ENCODE measurements around the gene KCNJ6. TPM values are rescaled to one million over a fixed set of nuclear protein-coding genes. Genes with fewer than 3 reads are reported as not detected.
"Not testable (repeated sequence)": the region's sequence is repeated elsewhere in the genome, so short reads cannot be mapped to it uniquely, and the experiment has no call there.

KCNJ6 gene
- total RNA-seq, 2 experiments from 2014 or later = not detected

- DNase-seq = no peak
- Mint-ChIP-seq H3K36me3 (no peaks in the 10 kb centered on the region), H3K27ac (no peak overlapping the region), H3K9me3 (ENCODE audit: low read depth) (no peaks in the 10 kb centered on the region), H3K27me3 (peaks cover 3% of the 10 kb centered on the region), H3K4me3 (no peak overlapping the region), H3K4me1 (no peaks in the 10 kb centered on the region)
- no peak for ATAC-seq
- CTCF ChIA-PET = no interaction called here
These were observed 322.4 kb downstream of the KCNJ6 start for GRCh38 chr21:37593740-37594471.

DNA sequence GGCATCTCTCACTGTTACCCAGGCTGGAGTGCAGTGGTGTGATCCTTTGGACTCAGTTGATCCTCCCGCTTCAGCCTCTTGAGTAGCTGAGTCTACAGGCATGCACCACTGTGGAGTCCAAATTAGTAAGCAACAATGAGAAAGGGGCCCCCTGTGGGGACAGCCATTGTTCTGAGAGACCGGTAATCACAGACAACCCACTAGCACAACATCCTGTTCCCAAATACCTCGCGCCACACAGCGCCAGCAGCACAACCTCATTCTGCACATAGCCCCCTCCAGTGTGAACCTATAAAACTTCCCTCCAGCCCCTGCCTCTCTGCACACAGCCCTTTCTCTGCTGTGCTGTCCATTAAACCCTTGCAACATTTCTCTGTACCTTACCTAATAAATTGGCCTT lies 323.2 kb downstream of the KCNJ6 start:
- no peak for ATAC-seq
- peaks cover 3% of the 10 kb centered on the region for H3K27me3 Mint-ChIP-seq
- CTCF ChIA-PET = no interaction called here

GRCh38 chr21:37592496-37592895 lies 323.8 kb downstream of the KCNJ6 start:
- Mint-ChIP-seq H3K4me3 (no peak overlapping the region), H3K9me3 (ENCODE audit: low read depth) (no peaks in the 10 kb centered on the region), H3K36me3 (no peaks in the 10 kb centered on the region), H3K27ac (no peak overlapping the region), H3K27me3 (peaks cover 3% of the 10 kb centered on the region), H3K4me1 (no peaks in the 10 kb centered on the region)
- ATAC-seq = no peak
- peak; percentile 5 for DNase-seq
- CTCF ChIA-PET = no interaction called here

More for the DNA sequence above, 323.2 kb downstream of the KCNJ6 start:
- Mint-ChIP-seq H3K27ac (no peak overlapping the region), H3K4me3 (no peak overlapping the region), H3K36me3 (no peaks in the 10 kb centered on the region), H3K4me1 (no peaks in the 10 kb centered on the region), H3K9me3 (ENCODE audit: low read depth) (no peaks in the 10 kb centered on the region)
- no peak for DNase-seq

DNA sequence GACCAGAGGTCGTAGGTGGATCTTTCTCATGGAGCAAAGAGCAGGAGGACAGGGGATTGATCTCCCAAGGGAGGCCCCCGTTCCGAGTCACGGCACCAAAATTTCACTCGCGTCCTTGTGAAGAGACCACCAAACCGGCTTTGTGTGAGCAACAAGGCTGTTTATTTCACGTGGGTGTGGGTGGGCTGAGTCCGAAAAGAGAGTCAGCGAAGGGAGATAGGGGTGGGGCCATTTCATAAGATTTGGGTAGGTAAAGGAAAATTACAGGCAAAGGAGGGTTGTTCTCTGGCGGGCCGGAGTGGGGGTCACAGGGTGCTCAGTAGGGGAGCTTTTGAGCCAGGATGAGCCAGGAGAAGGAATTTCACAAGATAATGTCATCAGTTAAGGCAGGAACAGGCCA lies 324.3 kb downstream of the KCNJ6 start:
- H3K9me3 Mint-ChIP-seq (ENCODE audit: low read depth); H3K4me3 Mint-ChIP-seq; ATAC-seq; CTCF ChIA-PET; H3K27ac Mint-ChIP-seq; H3K27me3 Mint-ChIP-seq; H3K36me3 Mint-ChIP-seq; DNase-seq; H3K4me1 Mint-ChIP-seq: not testable (repeated sequence)

- H3K4me3 Mint-ChIP-seq; H3K4me1 Mint-ChIP-seq; CTCF ChIA-PET; H3K9me3 Mint-ChIP-seq (ENCODE audit: low read depth); H3K36me3 Mint-ChIP-seq; DNase-seq; H3K27ac Mint-ChIP-seq; H3K27me3 Mint-ChIP-seq; ATAC-seq: not testable (repeated sequence)
These were observed 325.4 kb downstream of the KCNJ6 start for GRCh38 chr21:37590836-37591235.

DNA sequence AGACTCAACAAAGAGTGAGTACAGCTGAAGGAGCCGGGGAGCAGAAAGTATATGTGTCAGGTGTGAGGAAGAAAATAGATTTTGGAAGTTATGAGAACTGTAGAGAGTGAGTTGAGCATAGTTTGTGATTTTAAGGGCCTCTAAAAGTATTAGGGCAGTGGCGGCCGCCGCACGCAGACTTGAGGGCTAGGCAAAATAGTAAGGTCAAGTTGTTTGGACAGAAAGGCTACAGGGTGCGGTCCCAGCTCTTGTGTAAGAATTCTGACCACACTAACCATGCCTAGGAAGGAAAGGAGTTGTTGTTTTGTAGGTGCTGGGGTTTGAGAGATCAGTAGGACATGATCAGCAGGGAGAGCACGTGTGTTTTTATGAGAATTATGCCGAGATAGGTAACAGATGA lies 327.6 kb downstream of the KCNJ6 start:
- H3K27ac Mint-ChIP-seq; DNase-seq; H3K36me3 Mint-ChIP-seq; H3K9me3 Mint-ChIP-seq (ENCODE audit: low read depth); ATAC-seq; H3K4me3 Mint-ChIP-seq; H3K4me1 Mint-ChIP-seq; CTCF ChIA-PET; H3K27me3 Mint-ChIP-seq: not testable (repeated sequence)

DNA sequence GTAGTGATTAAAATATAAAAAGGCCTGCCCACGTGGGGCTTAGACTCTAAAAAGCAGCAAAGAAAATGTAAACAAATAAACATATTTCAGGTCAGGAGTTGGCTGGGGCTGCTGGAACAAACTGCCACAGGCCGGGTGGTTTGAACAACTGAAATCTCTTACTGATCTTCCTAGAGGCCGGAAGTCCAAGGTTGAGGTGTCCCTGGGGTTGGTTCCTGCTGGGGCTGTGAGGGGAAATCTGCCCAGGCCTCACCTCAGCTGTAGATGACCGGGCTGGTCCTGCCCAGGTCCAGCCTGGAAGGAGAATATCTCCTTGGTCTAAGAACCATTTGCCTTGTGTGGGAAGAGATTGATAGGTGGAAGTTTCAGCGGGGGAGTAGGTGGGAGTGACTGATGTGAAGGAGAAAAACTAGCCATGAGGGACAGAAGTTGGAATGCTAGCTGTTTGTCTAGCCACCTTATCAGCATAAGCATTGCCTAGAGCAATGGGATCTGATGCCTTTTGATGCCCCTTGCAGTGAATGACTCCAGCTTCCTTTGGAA lies 328.6 kb downstream of the KCNJ6 start:
- ATAC-seq (no peak), DNase-seq (peak; percentile 1)
- H3K27ac Mint-ChIP-seq = no peak overlapping the region
- no peaks in the 10 kb centered on the region for H3K4me1 Mint-ChIP-seq
- no peak overlapping the region for H3K4me3 Mint-ChIP-seq
- CTCF ChIA-PET = no interaction called here
- no peaks in the 10 kb centered on the region for H3K9me3 Mint-ChIP-seq (ENCODE audit: low read depth)
- peaks cover 5% of the 10 kb centered on the region for H3K27me3 Mint-ChIP-seq
- H3K36me3 Mint-ChIP-seq = no peaks in the 10 kb centered on the region

DNA sequence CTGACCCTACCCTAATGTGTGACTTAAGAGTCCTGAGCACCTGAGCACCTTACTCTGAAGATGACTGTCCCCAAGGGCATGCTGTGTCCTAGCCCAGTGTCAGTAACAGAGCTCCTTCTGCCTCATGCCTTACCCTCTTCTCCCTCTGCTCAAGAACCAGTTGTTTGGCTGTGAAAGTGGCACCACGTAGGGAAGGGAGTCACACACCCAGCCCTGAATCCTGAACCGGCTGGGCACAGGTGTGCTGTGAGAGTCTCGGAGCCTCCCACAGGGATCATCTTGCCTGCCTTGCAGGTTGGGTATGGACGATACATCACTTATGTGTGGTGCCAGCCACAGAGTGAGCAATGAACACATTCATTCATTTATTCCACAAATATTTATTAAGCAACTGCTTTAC lies 329.1 kb downstream of the KCNJ6 start:
- no peak overlapping the region for H3K4me3 Mint-ChIP-seq
- H3K27me3 Mint-ChIP-seq = peaks cover 5% of the 10 kb centered on the region
- no peaks in the 10 kb centered on the region for H3K36me3 Mint-ChIP-seq
- DNase-seq (no peak), ATAC-seq (no peak)
- H3K4me1 Mint-ChIP-seq = no peaks in the 10 kb centered on the region
- CTCF ChIA-PET = no interaction called here
- H3K27ac Mint-ChIP-seq = no peak overlapping the region
- no peaks in the 10 kb centered on the region for H3K9me3 Mint-ChIP-seq (ENCODE audit: low read depth)

- peaks cover 3% of the 10 kb centered on the region for H3K36me3 Mint-ChIP-seq
- no peak for DNase-seq
- peaks cover 5% of the 10 kb centered on the region for H3K4me1 Mint-ChIP-seq
- H3K9me3 Mint-ChIP-seq (ENCODE audit: low read depth) = peaks cover 9% of the 10 kb centered on the region
- H3K27me3 Mint-ChIP-seq = peaks cover 18% of the 10 kb centered on the region
- no peak overlapping the region for H3K4me3 Mint-ChIP-seq
- ATAC-seq = peak; percentile 49
- H3K27ac Mint-ChIP-seq = no peak overlapping the region
- CTCF ChIA-PET = interaction anchor here (1.3 kb wide), 1 partner anchor 17 kb away, joined by 3 read pairs; no protein-coding TSS in a partner anchor
These were observed 333.7 kb downstream of the KCNJ6 start for GRCh38 chr21:37582590-37582989.

DNA sequence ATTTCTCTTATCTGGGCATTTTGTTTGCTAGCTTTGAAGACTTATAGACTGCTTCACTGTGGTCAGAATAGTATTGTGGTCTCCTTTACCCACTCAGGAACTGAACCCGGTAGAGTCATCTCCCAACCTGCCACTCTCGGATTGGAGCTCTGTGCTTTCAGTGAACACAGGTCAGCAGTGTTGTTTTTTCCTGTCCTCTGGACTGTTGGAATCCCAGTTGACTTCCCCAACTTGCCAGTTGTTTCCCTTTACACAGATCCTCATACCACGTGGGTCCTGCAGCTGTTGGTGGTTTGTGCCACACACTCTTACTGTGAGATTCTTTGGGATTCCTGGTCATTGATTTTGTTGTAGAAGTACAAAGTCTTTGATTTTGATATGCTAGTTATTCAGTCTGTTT lies 335.6 kb downstream of the KCNJ6 start:
- peaks cover 3% of the 10 kb centered on the region for H3K36me3 Mint-ChIP-seq
- CTCF ChIA-PET = interaction anchor here (0.7 kb wide), 1 partner anchor 16 kb away, joined by 3 read pairs; no protein-coding TSS in a partner anchor
- H3K4me3 Mint-ChIP-seq = no peak overlapping the region
- ATAC-seq = no peak
- DNase-seq = no peak
- H3K4me1 Mint-ChIP-seq = peaks cover 5% of the 10 kb centered on the region
- no peak overlapping the region for H3K27ac Mint-ChIP-seq
- peaks cover 9% of the 10 kb centered on the region for H3K9me3 Mint-ChIP-seq (ENCODE audit: low read depth)
- H3K27me3 Mint-ChIP-seq = peaks cover 15% of the 10 kb centered on the region

- ATAC-seq (no peak), DNase-seq (no peak)
- peaks cover 9% of the 10 kb centered on the region for H3K9me3 Mint-ChIP-seq (ENCODE audit: low read depth)
- no peak overlapping the region for H3K27ac Mint-ChIP-seq
- peaks cover 5% of the 10 kb centered on the region for H3K4me1 Mint-ChIP-seq
- H3K27me3 Mint-ChIP-seq = peaks cover 15% of the 10 kb centered on the region
- peaks cover 3% of the 10 kb centered on the region for H3K36me3 Mint-ChIP-seq
- H3K4me3 Mint-ChIP-seq = no peak overlapping the region
- CTCF ChIA-PET = interaction anchor here (1.6 kb wide), 1 partner anchor 16 kb away, joined by 6 read pairs; no protein-coding TSS in a partner anchor
These were observed 336.9 kb downstream of the KCNJ6 start for GRCh38 chr21:37579356-37579755.

DNA sequence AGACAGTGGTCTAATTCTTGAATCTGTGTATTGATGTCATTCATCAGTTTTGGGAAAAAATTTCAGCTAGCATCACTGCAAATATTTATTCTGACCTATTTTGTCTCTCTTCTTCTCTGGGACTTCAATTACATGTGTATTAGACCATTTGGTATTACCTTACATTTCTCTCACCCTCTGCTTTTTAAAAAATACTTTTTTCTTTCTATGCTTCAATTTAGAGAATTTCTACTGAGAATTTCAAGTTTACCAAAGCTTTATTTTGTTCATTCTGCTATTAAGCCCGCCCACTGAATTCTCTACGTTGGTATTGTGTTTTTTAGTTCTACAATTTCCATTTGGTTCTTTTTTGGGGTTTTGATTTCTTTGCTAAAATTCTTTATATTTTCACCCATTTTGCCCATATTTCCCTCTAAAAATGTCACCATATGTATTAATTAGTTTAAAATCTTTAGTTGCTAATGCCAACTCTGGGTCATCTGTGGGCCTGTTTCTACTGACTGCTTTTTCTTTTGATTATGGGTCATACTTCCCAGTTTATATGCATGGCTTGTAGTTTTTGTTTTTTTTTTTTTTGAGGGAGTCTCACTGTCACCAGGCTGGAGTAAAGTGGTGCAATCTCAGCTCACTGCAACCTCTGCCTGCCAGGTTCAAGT lies 337.7 kb downstream of the KCNJ6 start:
- H3K4me1 Mint-ChIP-seq = peaks cover 5% of the 10 kb centered on the region
- ATAC-seq (no peak), DNase-seq (no peak)
- CTCF ChIA-PET = interaction anchor here (1.6 kb wide), 1 partner anchor 15 kb away, joined by 6 read pairs; no protein-coding TSS in a partner anchor
- peaks cover 3% of the 10 kb centered on the region for H3K36me3 Mint-ChIP-seq
- peaks cover 12% of the 10 kb centered on the region for H3K27me3 Mint-ChIP-seq
- peaks cover 9% of the 10 kb centered on the region for H3K9me3 Mint-ChIP-seq (ENCODE audit: low read depth)
- no peak overlapping the region for H3K27ac Mint-ChIP-seq
- no peak overlapping the region for H3K4me3 Mint-ChIP-seq

GRCh38 chr21:37576929-37577328 lies 339.3 kb downstream of the KCNJ6 start:
- H3K9me3 Mint-ChIP-seq (ENCODE audit: low read depth); H3K36me3 Mint-ChIP-seq; H3K27ac Mint-ChIP-seq; H3K4me1 Mint-ChIP-seq; DNase-seq; ATAC-seq; H3K4me3 Mint-ChIP-seq; CTCF ChIA-PET: not testable (repeated sequence)
- peaks cover 14% of the 10 kb centered on the region for H3K27me3 Mint-ChIP-seq

DNA sequence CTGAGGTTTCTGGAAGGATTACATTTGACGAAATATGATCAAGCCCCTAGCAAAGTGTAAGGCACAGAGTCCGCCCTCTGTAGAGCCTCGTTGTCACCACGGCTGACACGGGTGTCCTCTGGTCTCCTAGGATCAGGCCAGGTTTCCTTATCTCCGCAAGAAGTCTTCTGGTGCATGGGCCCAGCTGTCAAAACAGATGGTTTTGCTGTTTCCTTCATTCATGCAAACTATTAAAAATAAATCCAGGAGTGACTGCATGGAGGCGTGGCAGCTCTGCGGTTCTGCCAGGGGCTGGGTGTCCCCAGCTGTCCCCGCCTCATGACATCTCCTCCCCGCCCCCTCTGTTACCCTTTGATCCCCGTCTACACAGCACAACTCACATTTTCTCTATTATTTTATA lies 340.7 kb downstream of the KCNJ6 start:
- H3K27ac Mint-ChIP-seq = no peak overlapping the region
- DNase-seq (no peak), ATAC-seq (no peak)
- peaks cover 9% of the 10 kb centered on the region for H3K9me3 Mint-ChIP-seq (ENCODE audit: low read depth)
- H3K27me3 Mint-ChIP-seq = peaks cover 17% of the 10 kb centered on the region
- CTCF ChIA-PET = interaction anchor here (2.0 kb wide), 1 partner anchor 12 kb away, joined by 7 read pairs; no protein-coding TSS in a partner anchor
- H3K36me3 Mint-ChIP-seq = peaks cover 3% of the 10 kb centered on the region
- H3K4me3 Mint-ChIP-seq = no peak overlapping the region
- H3K4me1 Mint-ChIP-seq = peaks cover 2% of the 10 kb centered on the region

Measured in activated CD8-positive, alpha-beta memory T cell treated with anti-CD3 and anti-CD28 coated beads, Interleukin-2, amount 10 ng/mL, durations not matched to agents 7 days and 5 days (primary cell).